ENCODE data around the gene SNRNP48.

SNRNP48 gene

GRCh38 chr6:7559651-7560385 is 30.2 kb upstream of the SNRNP48 start:
- no peak overlapping the region for H3K4me2 ChIP-seq
- H3K4me1 ChIP-seq (ENCODE audit: low read depth, poor library complexity, severe bottlenecking): no peaks in the 10 kb centered on the region
- no peak overlapping the region for H3K27ac ChIP-seq
- H3K79me2 ChIP-seq (ENCODE audit: insufficient read depth, low read depth): no peaks in the 10 kb centered on the region
- H2AFZ ChIP-seq (ENCODE audit: low read depth): no peak overlapping the region
- H3K27me3 ChIP-seq (ENCODE audit: insufficient read depth, low read depth): no peaks in the 10 kb centered on the region
- no peak overlapping the region for H3K4me3 ChIP-seq (IDR thresholded peaks at IDR 0.05; ENCODE audit: insufficient read depth, low read depth, low read length)
- H3K36me3 ChIP-seq (ENCODE audit: insufficient read depth): no peaks in the 10 kb centered on the region
- no peaks in the 10 kb centered on the region for H4K20me1 ChIP-seq (ENCODE audit: insufficient read depth)
- TF ChIP-seq CTCF (conservative IDR thresholded peaks at IDR 0.05; ENCODE audit: low read depth, low read length): no peak
- no peak overlapping the region for H3K9ac ChIP-seq

- Histone ChIP-seq H2AFZ (ENCODE audit: low read depth) (no peak overlapping the region), H4K20me1 (ENCODE audit: insufficient read depth) (no peaks in the 10 kb centered on the region), H3K4me3 (IDR thresholded peaks at IDR 0.05; ENCODE audit: insufficient read depth, low read depth, low read length) (no peak overlapping the region), H3K27ac (no peak overlapping the region), H3K27me3 (ENCODE audit: insufficient read depth, low read depth) (no peaks in the 10 kb centered on the region), H3K4me2 (no peak overlapping the region), H3K4me1 (ENCODE audit: low read depth, poor library complexity, severe bottlenecking) (no peaks in the 10 kb centered on the region), H3K36me3 (ENCODE audit: insufficient read depth) (no peaks in the 10 kb centered on the region), H3K79me2 (ENCODE audit: insufficient read depth, low read depth) (no peaks in the 10 kb centered on the region), H3K9ac (no peak overlapping the region)
- TF ChIP-seq CTCF (conservative IDR thresholded peaks at IDR 0.05; ENCODE audit: low read depth, low read length): no peak
These were observed 28.6 kb upstream of the SNRNP48 start for GRCh38 chr6:7561153-7561964.

- no peaks in the 10 kb centered on the region for H3K27me3 ChIP-seq (ENCODE audit: insufficient read depth, low read depth)
- H3K4me2 ChIP-seq: no peak overlapping the region
- H3K4me3 ChIP-seq (IDR thresholded peaks at IDR 0.05; ENCODE audit: insufficient read depth, low read depth, low read length): no peak overlapping the region
- no peak overlapping the region for H2AFZ ChIP-seq (ENCODE audit: low read depth)
- no peaks in the 10 kb centered on the region for H3K36me3 ChIP-seq (ENCODE audit: insufficient read depth)
- no peak for TF ChIP-seq CTCF (conservative IDR thresholded peaks at IDR 0.05; ENCODE audit: low read depth, low read length)
- H3K79me2 ChIP-seq (ENCODE audit: insufficient read depth, low read depth): no peaks in the 10 kb centered on the region
- no peak overlapping the region for H3K9ac ChIP-seq
- H4K20me1 ChIP-seq (ENCODE audit: insufficient read depth): no peaks in the 10 kb centered on the region
- no peak overlapping the region for H3K27ac ChIP-seq
- H3K4me1 ChIP-seq (ENCODE audit: low read depth, poor library complexity, severe bottlenecking): no peaks in the 10 kb centered on the region
These were observed 27.2 kb upstream of the SNRNP48 start for GRCh38 chr6:7562769-7563168.

- no peak overlapping the region for H3K4me3 ChIP-seq (IDR thresholded peaks at IDR 0.05; ENCODE audit: insufficient read depth, low read depth, low read length)
- H3K36me3 ChIP-seq (ENCODE audit: insufficient read depth): no peaks in the 10 kb centered on the region
- no peak overlapping the region for H3K9ac ChIP-seq
- H3K27me3 ChIP-seq (ENCODE audit: insufficient read depth, low read depth): no peaks in the 10 kb centered on the region
- no peak overlapping the region for H3K4me2 ChIP-seq
- no peak overlapping the region for H3K27ac ChIP-seq
- TF ChIP-seq CTCF (conservative IDR thresholded peaks at IDR 0.05; ENCODE audit: low read depth, low read length): no peak
- no peaks in the 10 kb centered on the region for H3K79me2 ChIP-seq (ENCODE audit: insufficient read depth, low read depth)
- no peak overlapping the region for H2AFZ ChIP-seq (ENCODE audit: low read depth)
- no peaks in the 10 kb centered on the region for H3K4me1 ChIP-seq (ENCODE audit: low read depth, poor library complexity, severe bottlenecking)
- H4K20me1 ChIP-seq (ENCODE audit: insufficient read depth): no peaks in the 10 kb centered on the region
These were observed 23.9 kb upstream of the SNRNP48 start for GRCh38 chr6:7566107-7566506.

Measured in KMS-11 (cell line).